Measurements from ENCODE around the gene UPK3BL2.
"Not testable (repeated sequence)": the region's sequence is repeated elsewhere in the genome, so short reads cannot be mapped to it uniquely, and the experiment has no call there.

DNA sequence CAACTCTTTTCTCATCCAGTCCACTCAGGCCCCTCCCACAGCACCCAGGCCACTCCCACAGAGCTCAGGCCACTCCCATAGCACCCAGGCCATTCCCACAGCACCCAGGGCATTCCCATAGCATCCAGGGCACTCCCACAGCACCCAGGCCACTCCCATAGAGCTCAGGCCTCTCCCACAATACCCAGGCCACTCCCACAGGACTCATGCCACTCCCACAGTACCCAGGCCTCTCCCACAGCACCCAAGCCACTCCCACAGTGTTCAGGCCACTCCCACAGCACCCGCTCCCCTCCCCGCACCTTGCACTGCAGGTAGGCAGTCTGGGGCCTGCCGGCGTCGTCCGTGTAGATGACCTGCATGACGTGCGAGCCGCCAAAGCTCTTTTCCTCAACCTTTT lies 46.4 kb upstream of the UPK3BL2 start:
- TF ChIP-seq POLR2A (IDR thresholded peaks at IDR 0.05) = not testable (repeated sequence)
- TF ChIP-seq, protein P1, sequence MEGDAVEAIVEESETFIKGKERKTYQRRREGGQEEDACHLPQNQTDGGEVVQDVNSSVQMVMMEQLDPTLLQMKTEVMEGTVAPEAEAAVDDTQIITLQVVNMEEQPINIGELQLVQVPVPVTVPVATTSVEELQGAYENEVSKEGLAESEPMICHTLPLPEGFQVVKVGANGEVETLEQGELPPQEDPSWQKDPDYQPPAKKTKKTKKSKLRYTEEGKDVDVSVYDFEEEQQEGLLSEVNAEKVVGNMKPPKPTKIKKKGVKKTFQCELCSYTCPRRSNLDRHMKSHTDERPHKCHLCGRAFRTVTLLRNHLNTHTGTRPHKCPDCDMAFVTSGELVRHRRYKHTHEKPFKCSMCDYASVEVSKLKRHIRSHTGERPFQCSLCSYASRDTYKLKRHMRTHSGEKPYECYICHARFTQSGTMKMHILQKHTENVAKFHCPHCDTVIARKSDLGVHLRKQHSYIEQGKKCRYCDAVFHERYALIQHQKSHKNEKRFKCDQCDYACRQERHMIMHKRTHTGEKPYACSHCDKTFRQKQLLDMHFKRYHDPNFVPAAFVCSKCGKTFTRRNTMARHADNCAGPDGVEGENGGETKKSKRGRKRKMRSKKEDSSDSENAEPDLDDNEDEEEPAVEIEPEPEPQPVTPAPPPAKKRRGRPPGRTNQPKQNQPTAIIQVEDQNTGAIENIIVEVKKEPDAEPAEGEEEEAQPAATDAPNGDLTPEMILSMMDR (IDR thresholded peaks at IDR 0.05) = not testable (repeated sequence)
